Femur (tissue), 1 donor: ENCODE results near the gene CEP112.
"Not testable (repeated sequence)": the region's sequence is repeated elsewhere in the genome, so short reads cannot be mapped to it uniquely, and the experiment has no call there.

ENCODE experiments used
- DNase-seq: peaks from one replicate; pipeline ENCODE4 v3.0.0-alpha.2; 2017

The CEP112 gene

DNA sequence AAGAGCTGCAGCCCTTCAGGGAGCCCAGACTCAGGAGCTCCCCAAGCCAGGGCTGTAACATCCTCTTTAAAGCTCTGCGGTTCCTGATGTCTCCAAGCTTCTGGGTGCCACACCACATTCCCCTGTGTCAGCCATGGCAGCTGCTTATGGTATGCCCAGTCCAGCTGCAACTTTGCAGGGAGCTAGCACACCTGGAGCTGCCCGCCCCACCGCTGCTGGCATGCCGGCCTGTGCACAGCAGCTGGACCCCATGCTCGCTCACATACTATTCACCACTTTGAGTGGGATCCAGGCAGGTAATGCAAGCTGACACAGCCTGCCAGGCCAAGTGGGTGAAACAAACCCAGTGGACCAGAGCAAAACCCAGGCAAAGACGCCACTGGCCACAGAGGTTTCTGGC lies 324.9 kb downstream of the CEP112 start:
- DNase-seq: no peak

DNA sequence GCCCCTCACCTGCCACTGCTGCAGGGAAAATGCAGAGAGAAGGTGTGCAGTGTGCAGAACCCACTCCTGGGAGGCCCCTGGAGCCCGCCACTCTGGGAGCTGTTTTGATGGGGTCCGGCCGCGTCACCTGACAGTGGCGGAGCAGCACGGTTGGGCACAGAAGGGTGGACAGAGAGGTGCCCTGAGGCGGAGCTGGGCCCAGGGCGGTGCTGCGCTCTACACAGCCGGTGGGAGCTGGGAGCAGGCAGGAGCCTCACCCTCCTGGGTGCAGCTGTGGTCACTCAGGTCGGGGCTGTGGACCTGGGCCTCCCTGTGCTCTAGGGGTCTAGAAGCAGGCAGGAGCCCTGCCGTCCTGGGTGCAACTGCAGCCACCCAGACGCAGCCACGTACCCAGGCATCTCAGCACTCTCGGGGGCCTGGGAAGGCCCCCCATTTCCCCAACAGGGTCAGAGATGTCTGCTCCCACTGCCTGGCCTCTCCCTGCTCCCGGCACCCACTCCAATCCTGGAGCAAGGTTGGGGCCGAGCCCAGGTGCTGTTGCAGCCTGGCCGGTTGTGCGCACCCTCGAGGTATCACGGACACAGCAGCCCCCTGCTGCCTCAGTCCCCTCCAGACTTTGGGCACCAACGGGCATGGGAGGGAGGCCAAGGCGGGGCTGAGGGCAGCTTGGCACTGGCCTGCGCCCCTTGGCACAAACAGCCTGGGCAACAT lies 326.1 kb downstream of the CEP112 start:
- no peak for DNase-seq

DNA sequence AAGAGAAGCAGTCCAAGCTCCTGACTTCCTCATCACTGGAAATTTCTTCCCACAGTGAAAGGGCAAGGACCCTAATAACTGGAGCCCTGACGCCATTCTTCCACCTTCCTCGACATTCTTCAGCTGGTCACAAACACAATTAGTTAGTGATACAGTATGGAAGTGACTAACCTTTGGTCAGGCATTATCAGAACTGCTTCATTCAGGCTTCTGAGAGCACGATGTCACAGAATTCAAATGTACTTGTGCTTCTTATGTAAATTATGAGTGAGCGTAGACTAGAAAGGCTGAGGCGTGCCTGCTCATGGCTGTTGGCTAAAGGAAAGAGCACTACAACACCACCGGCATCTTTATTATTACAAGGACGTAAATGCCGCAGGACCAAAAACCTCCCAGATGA lies 327.5 kb downstream of the CEP112 start:
- DNase-seq: no peak

DNA sequence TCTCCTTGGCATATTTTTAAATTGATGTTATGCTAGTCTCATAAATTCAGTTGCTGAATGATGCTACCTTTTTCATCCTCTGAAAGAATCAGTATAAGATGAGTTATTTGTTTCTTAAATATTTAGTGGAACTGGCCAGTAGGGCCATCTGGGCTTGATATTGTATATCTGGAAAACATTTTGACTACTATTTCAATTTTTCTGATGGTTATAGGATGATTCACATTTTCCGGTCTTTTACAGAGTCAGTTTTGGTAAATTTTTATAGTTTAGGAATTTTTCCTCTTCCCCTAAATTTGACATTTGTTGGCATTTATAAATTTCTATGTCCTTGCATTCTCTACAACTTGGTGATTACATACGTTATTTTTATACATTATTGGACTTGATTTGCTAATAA lies 334.2 kb downstream of the CEP112 start:
- DNase-seq: no peak

DNA sequence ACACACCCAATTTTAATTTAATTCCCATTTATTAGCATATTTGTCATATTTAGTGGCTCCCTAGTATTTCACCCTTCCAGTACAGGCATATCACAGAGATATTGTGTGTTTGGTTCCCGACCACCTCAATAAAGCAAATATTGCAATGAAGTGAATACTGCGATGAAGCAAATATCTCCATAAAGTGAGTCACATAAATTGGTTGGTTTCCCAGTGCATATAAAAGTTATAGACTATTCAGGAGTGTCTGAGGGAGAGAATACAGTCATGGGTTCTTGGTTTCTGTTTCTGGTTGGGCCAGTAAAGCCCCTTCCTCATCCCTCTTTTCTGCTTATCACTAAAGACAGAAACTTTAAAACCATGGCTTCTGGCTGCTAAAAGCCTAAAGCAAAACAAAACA lies 335.1 kb downstream of the CEP112 start:
- no peak for DNase-seq

DNA sequence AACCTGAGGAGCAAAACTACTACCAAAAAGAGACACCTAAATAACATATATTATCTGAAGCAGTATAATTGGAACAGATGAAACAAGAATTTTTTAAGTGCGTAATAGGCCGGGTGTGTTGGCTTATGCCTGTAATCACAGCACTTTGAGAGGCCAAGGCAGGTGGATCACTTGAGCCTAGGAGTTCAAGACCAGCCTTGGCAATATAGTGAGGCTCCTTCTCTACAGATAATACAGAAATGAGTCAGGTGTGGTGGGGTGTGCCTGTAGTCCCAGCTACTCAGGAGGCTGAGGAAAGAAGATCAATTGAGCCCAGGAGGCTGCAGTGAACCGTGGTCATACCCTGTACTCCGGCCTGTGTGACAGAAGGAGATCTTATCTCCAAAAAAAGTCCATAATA lies 336.3 kb downstream of the CEP112 start:
- DNase-seq: no peak

DNA sequence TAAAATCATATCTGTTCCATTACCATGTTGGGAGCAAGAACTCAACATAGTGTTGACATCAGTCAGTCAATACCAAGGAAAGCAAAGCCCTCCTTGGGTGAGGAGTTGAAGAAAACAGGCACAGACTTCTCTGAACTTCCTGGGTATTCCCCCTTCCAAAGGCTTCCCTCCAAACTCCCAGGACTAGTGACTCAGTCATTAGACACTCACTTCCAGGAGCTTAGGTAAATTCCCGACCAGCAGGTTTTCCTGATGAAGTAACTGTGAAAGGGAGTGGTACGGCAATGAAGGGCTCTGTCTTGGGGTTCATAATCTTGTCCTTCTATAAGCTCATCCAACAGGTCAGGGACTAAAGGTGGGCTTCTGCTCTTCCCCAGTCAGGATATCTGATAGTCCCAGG lies 336.7 kb downstream of the CEP112 start:
- no peak for DNase-seq

DNA sequence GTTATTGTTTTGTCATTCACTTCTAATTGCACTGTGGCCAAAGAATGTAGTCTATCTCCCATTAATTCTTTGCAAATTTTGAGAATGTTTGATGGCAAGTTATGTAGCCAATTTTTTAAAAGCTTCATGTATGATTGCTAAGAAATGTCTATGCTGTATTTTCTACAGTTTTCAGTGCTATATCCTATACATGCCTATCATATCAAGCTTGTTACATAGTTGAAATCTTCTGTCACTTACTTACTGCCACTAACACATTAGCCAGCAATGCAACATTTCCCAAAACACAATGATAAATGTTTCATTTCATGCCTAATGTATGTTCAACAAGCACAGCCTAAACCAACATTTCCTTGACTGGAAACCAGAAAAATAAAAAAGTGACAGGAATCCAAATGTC lies 338.1 kb downstream of the CEP112 start:
- no peak for DNase-seq

DNA sequence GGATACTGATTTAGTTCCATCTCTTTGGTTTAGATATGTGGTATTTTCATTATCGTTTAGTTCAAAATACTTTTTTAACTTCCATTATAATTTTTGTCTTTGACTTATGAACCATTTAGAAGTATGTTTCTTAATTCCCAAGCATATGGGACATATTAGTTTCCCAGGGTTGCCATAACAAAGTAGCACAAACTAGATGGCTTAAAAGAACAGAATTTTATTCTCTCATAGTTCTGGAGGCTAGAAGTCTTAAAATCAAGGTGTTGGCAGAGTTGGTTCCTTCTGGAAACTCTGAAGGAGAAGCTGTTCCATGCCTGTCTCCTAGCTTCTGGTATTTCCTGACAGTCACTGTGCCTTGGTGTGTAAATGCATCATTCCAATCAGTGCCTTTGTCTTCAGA lies 339.0 kb downstream of the CEP112 start:
- DNase-seq: no peak

DNA sequence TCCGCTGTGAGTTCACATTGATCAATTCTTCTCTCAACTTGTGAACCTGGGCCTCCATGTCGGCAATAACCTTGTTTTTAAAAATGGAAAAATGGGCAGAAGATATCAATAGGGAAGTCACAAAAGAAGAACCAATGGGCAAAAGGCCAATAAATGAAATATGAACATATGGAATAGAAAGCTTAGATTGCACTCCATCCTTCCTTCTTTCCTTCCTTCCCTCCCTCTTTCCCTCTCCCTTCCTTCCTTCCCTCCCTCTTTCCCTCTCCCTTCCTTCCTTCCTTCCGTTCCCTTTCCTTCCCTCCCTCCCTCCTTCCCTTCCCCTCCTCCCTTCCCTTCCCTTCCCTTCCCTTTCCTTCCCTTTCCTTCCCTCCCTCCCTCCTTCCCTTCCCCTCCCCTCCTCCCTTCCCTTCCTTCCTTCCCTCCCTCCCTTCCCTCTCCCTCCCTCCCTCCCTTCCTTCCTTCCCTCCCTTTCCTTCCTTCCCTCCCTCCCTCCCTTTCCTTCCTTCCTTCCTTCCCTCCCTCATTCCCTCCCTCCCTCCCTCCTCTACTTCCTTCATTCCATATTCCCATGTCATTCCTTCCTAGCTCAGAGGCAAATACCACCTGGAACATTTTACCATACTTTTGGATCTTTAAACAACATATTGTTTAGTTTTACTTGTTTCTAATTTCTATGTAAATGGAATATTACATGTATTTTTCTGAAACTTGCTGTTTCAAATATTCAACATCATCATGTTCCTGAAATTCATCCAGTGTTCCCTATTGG lies 339.8 kb downstream of the CEP112 start:
- DNase-seq: no peak

DNA sequence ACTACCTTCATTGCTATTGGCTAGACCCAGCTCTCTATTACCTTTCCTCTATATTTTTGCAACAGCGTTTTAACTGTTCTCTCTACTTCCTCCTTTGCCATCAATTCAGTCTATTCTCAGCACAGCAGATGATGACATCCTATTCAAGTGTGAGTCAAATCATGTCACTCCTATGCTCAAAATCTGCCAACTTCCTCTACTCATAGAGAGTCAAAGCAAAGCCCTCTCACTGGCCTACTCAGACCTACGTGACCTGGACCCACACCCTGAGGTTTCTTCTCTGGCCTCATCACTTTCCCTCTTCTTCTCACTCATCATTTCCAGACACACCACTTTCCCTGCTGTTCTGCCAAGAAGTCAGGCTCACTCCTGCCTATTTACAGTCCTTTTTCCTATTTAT lies 341.4 kb downstream of the CEP112 start:
- no peak for DNase-seq

DNA sequence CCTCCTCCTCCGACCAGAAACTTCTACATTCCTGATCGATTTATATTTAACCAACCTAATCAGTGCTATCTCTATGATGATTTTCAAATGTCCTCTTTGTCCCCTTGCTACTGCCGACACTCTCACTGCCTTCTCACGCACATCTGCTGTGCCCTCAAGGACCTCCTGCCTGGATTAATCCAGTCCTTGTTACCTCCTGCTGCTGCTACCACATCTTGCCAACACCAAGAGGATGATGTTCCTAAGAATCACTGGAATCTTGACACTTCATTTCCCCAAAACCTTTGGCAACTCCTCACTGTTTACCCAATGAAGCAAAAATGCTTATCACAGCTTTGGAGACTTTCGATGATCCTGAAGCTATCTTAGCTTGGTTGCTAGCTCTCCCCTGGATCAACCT lies 343.2 kb downstream of the CEP112 start:
- no peak for DNase-seq

DNA sequence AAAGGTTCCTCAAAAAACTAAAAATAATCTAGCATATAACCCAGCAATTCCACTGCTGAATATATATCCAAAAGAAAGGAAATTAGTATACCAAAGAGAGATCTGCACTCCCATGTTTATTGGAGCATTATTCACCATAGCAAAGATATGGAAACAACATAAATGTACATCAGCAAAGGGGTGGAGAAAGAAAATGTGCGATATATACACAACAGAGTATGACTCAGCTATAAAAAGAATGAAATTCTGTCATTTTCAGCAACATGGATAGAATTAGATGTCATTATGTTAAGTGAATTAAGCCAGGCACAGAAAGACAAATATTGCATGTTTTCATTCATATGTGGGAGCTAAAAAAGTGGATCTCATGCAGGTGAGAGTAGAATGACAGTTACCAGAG lies 350.8 kb downstream of the CEP112 start:
- no peak for DNase-seq

DNA sequence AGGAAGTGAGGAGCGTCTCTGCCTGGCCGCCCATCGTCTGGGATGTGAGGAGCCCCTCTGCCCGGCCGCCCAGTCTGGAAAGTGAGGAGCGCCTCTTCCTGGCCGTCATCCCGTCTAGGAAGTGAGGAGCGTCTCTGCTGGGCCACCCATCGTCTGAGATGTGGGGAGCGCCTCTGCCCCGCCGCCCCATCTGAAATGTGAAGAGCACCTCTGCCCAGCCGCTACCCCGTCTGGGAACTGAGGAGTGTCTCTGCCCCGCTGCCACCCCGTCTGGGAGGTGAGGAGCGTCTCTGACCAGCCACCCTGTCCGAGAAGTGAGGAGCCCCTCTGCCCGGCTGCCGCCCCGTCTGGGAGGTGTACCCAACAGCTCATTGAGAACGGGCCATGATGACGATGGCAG lies 354.7 kb downstream of the CEP112 start:
- not testable (repeated sequence) for DNase-seq

DNA sequence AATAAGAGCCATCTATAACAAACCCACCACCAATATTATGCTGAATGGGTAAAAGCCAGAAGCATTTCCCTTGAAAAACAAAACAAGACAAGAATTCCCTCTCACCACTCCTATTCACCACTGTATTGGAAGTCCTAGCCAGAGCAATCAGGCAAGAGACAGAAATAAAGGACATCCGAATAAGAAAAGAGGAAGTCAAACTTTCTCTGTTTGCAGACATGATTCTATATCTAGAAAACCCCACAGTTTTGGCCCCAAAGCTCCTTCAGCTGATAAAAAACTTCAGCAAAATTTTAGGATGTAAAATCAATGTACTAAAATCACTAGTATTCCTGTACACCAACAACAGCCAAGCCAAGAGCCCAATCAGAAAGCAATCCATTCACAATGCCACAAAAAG lies 358.7 kb downstream of the CEP112 start:
- DNase-seq: no peak

DNA sequence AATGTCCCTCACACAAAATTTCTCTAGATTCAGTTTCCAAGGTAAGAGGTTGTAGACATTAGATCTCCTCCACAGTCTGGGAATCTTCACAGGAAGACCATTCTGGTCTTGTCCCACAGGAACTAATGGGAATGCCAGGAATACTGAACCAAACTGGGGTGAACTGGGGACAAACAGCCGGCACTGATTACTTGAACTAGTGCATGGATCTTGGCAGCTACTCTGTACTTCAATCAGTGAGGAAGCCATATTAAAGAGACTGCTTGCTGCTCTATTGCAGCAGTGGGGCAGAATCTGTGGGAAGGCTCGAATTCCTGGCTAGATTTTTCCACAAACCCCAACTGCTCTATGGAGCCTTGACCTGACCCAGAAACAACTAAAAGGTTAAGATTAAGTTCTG lies 361.6 kb downstream of the CEP112 start:
- no peak for DNase-seq

DNA sequence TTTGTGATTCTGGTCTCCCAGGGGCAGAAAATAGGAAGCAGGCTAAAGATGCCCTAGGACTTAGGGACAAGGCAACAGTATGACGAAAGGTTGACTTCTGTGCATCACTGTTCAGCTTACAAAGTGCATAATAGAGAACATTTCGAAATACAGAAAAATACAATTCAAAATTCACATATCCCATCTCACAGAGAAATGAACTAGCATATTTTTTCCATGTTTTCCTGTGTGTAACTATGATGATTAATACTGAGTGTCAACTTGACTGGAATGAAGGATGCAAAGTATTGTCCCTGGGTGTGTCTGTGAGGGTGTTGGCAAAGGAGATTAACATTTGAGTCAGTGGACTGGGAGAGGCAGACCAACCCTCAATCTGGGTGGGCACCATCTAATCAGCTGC lies 365.4 kb downstream of the CEP112 start:
- not testable (repeated sequence) for DNase-seq

DNA sequence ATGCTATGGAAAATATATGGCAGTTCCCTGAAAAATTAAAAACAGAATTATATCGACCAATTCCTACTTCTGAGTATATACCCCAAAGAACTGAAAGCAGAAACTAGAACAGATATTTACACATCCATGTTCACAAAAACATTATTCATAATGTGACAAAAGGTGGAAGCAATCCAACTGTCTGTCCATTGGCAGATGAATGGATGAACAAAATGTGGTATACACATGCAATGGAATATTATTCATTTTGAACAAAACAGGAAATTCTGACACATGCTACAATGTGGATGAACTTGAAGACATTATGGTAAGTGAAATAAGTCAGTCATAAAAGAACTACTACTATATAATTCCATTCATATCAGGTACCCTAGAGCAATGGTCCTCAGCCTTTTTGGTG lies 367.0 kb downstream of the CEP112 start:
- no peak for DNase-seq

DNA sequence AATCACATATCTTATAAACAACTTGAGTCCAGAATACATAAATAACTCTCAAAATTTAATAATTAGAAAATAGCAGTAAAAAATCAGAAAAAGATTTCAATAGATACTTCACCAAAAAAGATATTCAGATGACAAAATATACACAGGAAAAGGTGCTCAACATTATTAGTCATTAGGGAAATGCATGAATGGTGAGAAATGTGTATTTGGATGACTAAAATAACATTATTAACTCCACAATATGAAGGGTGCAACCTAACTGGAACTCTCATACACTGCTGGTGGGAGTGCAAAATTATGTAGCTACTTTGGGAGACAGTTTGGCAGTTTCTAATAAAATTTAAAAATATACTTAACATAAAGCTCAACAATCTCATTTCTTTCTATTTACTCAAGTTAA lies 368.2 kb downstream of the CEP112 start:
- DNase-seq: no peak

DNA sequence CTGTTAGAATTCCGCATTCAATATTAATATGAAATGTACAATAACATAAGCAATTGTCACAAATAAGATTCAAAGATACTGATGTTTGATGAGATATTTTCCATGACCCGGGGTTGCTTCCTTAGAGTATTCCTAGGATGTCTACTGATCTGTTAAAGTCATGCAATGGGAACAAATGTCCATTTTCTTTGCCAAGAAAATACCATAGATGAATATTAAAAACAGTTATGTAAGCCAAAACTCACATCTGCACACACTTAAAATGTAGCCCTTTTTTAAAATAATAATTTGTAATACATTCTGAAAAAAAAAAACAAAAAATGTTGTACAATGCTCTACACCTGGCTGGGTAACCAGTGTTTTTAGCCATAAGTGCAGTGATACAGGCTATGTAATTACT lies 371.1 kb downstream of the CEP112 start:
- DNase-seq: no peak

DNA sequence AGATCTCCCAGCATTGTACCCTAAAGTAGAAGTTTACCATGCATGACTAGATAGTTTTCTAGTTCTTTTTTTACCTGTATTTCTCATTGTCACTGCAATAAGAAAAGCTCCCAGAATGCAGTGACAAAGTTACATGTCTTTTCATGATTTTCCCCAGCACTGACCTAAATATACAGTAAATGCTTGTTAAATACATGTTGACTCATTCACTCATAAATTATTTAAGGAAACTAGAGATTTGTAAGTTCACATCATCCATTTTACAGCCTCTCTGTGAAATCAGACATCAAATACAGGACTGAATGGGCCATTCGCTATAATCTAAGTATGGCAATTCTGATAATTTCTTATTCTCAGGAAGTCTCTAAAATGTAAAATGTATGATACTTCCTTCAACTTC lies 371.6 kb downstream of the CEP112 start:
- DNase-seq: no peak

DNA sequence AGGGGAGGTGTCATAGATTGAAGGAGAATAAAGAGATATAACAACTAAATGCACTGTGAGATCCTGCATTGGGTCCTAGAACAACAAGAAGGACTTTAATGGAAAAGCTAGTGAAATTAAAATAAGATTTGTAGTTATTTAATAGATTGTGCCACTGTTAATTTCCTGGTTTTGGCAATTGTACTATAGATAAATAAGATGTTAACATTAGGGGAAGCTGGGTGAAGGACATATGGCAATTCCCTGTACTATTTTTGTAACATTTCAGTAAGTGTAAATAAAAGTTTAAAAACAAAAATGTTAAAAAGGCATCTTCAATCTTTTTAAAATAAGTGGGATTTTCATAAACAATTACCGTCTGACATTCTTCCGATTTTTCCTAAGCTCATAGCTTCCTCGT lies 372.1 kb downstream of the CEP112 start:
- DNase-seq: no peak

DNA sequence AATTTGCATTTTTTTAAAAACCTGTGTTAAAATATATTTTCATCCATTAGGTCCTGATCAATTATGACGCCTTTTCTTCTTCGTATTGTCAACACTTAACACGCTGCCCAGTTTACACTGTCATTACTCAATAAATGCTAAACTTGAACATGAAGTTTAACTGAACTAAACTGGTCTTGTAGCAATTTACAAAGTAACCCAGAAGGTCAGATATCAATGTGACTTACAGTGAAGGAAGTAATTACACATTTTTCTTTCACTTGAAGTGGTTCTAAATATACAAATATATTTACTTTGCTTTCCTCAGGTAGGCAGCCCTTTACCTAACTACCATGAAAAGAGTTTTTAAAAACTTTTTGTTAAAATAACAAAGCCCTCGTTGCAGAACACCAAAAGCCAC lies 374.0 kb downstream of the CEP112 start:
- DNase-seq: no peak

DNA sequence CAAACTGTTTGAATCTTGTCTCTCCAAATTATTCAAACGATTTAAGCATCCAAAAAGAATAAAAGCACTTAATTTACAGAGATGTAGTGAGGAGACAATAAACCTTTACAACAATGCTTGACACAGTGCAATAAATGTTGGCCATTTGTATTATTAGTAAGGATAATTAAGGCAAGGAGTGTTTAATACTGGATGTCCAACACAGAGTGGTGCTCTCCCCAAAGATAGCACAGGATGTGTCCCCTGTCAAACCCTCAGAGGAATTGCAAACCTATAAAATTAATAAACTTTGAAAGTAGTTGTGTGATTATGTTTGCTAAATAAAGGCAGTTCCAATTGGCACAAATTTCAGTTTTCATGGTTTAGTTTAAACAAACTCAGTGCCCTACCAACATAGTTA lies 377.5 kb downstream of the CEP112 start:
- no peak for DNase-seq

DNA sequence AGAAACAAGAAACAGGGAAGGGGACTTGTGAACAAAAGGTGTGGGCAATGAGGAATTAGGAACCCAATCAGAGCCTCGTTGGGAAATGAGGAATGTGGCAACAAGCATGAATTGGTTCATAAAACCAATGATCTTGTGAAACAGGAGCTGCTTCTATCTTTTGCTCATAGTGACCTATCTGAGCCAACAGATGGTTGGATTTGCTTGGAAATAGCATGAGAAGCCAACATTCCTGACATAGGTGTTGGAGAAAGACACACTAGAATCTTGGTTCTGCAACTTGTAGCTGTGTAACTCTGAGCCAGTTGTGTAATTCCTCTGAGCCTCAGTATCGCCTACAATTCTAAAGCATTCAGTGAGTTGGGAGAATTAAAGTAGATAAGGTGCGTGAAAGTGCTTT lies 378.6 kb downstream of the CEP112 start:
- no peak for DNase-seq
